ENCODE data around the gene TRIM7. TPM values are rescaled to one million over a fixed set of nuclear protein-coding genes. Genes with fewer than 3 reads are reported as not detected.

Gene TRIM7
- total and polyA plus RNA-seq, 2 experiments from 2014 or later, result 0.53 to 0.56 TPM

GRCh38 chr5:181190711-181191525, 14.1 kb downstream of the TRIM7 start:
- peaks cover 22% of the 10 kb centered on the region for H3K9me3 Mint-ChIP-seq
- no peak overlapping the region for H3K27ac Mint-ChIP-seq
- H2AFZ ChIP-seq, result peak overlapping the region; percentile 98
- H3K27me3 Mint-ChIP-seq (ENCODE audit: insufficient read depth, low read depth, poor library complexity), result peaks cover 59% of the 10 kb centered on the region
- H3K9me2 ChIP-seq (ENCODE audit: insufficient read depth), result no peaks in the 10 kb centered on the region
- peak overlapping the region; percentile 89 for H3K4me3 Mint-ChIP-seq
- H3K27ac ChIP-seq (ENCODE audit: low read depth), result no peak overlapping the region
- TF ChIP-seq ZNF331 (CRISPR knock-in tag; IDR thresholded peaks at IDR 0.05; ENCODE audit: low read depth), result no peak
- TF ChIP-seq EZH2 (IDR thresholded peaks at IDR 0.05; ENCODE audit: low read depth, unreplicated experiment), result peak; percentile 80
- TF ChIP-seq ZNF462 (CRISPR knock-in tag; IDR thresholded peaks at IDR 0.05), result no peak
- no peak for TF ChIP-seq ZNF114 (CRISPR knock-in tag; IDR thresholded peaks at IDR 0.05)
- no peak for TF ChIP-seq STAT1 (IDR thresholded peaks at IDR 0.05; ENCODE audit: unreplicated experiment)
- TF ChIP-seq JUNB (IDR thresholded peaks at IDR 0.05; ENCODE audit: unreplicated experiment), result no peak
- TF ChIP-seq, protein P1, sequence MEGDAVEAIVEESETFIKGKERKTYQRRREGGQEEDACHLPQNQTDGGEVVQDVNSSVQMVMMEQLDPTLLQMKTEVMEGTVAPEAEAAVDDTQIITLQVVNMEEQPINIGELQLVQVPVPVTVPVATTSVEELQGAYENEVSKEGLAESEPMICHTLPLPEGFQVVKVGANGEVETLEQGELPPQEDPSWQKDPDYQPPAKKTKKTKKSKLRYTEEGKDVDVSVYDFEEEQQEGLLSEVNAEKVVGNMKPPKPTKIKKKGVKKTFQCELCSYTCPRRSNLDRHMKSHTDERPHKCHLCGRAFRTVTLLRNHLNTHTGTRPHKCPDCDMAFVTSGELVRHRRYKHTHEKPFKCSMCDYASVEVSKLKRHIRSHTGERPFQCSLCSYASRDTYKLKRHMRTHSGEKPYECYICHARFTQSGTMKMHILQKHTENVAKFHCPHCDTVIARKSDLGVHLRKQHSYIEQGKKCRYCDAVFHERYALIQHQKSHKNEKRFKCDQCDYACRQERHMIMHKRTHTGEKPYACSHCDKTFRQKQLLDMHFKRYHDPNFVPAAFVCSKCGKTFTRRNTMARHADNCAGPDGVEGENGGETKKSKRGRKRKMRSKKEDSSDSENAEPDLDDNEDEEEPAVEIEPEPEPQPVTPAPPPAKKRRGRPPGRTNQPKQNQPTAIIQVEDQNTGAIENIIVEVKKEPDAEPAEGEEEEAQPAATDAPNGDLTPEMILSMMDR (conservative IDR thresholded peaks at IDR 0.05; ENCODE audit: low read depth in 2 of 2), result peak; percentile 10 to 37; a peak in 2 of 4 replicates
- TF ChIP-seq EZH2phosphoT487 (IDR thresholded peaks at IDR 0.05; ENCODE audit: unreplicated experiment), result peak; percentile 66
- TF ChIP-seq CREB1 (CRISPR knock-in tag; IDR thresholded peaks at IDR 0.05; ENCODE audit: low read depth), result no peak
- TF ChIP-seq REST (IDR thresholded peaks at IDR 0.05; ENCODE audit: unreplicated experiment), result no peak
- TF ChIP-seq POLR2AphosphoS5 (IDR thresholded peaks at IDR 0.05; ENCODE audit: low read depth), result no peak
- TF ChIP-seq, protein P2, sequence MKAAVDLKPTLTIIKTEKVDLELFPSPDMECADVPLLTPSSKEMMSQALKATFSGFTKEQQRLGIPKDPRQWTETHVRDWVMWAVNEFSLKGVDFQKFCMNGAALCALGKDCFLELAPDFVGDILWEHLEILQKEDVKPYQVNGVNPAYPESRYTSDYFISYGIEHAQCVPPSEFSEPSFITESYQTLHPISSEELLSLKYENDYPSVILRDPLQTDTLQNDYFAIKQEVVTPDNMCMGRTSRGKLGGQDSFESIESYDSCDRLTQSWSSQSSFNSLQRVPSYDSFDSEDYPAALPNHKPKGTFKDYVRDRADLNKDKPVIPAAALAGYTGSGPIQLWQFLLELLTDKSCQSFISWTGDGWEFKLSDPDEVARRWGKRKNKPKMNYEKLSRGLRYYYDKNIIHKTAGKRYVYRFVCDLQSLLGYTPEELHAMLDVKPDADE (IDR thresholded peaks at IDR 0.05), result no peak
- no peak for TF ChIP-seq NANOG (IDR thresholded peaks at IDR 0.05; ENCODE audit: borderline replicate concordance)
- peaks cover 3% of the 10 kb centered on the region for H3F3A ChIP-seq (replicated peaks; ENCODE audit: low read depth)
- H3K36me3 Mint-ChIP-seq (ENCODE audit: low read depth), result peaks cover 15% of the 10 kb centered on the region; the same call in 1 of the 3 replicates
- H3K4me3 ChIP-seq, result peak overlapping the region; percentile 80
- H3K27me3 ChIP-seq (ENCODE audit: insufficient read depth), result peaks cover 52% of the 10 kb centered on the region
- peak; percentile 59 for DNase-seq (ENCODE audit: low spot score)
- H4K20me1 ChIP-seq (replicated peaks; ENCODE audit: insufficient read depth), result no peaks in the 10 kb centered on the region; the same call in 1 of the 2 replicates
- H3K79me2 ChIP-seq (replicated peaks; ENCODE audit: insufficient read depth), result no peaks in the 10 kb centered on the region
- H3K4me2 ChIP-seq, result peak overlapping the region; percentile 80
- no peaks in the 10 kb centered on the region for H3K36me3 ChIP-seq (ENCODE audit: insufficient read depth)
- H3K4me1 Mint-ChIP-seq, result peaks cover 6% of the 10 kb centered on the region
- peak; percentile 2 for ATAC-seq
- no peaks in the 10 kb centered on the region; the same call in 1 of the 2 replicates for H3K4me1 ChIP-seq (ENCODE audit: insufficient read depth)
